Effector memory CD8-positive, alpha-beta T cell (primary cell): ENCODE data around the gene MTHFD1L.

Experiments
- ATAC-seq: fragments of 150-1000 bp; cut with Tn5 transposase; replicated peaks from 2 replicates; pipeline ENCODE4 v1.10.0; 2021; ENCODE audit warnings: mild to moderate bottlenecking, moderate library complexity
- DNase-seq, 3 experiments: peaks; one replicate each; pipeline ENCODE4 v3.0.0; 2021
- H3K27ac Mint-ChIP-seq, 2 donors: one replicate each; pipeline ENCODE4 v1.8.0; 2022; ENCODE audit warnings: mild to moderate bottlenecking in 2 of 2, mixed read lengths in 2 of 2, moderate library complexity in 2 of 2
- H3K27me3 Mint-ChIP-seq, 2 donors: one replicate each; pipeline ENCODE4 v1.8.0; 2022; ENCODE audit warnings: mixed read lengths in 2 of 2
- H3K36me3 Mint-ChIP-seq: one replicate; pipeline ENCODE4 v1.8.0; 2022; ENCODE audit warnings: mild to moderate bottlenecking, moderate library complexity, mixed read lengths; ENCODE audit not compliant: insufficient read depth
- H3K4me1 Mint-ChIP-seq, 2 donors: one replicate each; pipeline ENCODE4 v1.8.0; 2022; ENCODE audit warnings: low read depth in 2 of 2, mixed read lengths in 2 of 2
- H3K4me3 Mint-ChIP-seq, 2 donors: one replicate each; pipeline ENCODE4 v1.8.0; 2022; ENCODE audit warnings: mild to moderate bottlenecking in 2 of 2, mixed read lengths in 2 of 2, moderate library complexity in 2 of 2
- H3K9me3 Mint-ChIP-seq, 2 donors: one replicate each; pipeline ENCODE4 v1.8.0; 2022; ENCODE audit warnings: mixed read lengths in 2 of 2

MTHFD1L gene

GRCh38 chr6:150940941-150941340 lies 75.4 kb downstream of the MTHFD1L start:
- no peak overlapping the region for H3K4me3 Mint-ChIP-seq
- H3K9me3 Mint-ChIP-seq = no peaks in the 10 kb centered on the region
- ATAC-seq (no peak), DNase-seq (no peak)
- peaks cover 6% of the 10 kb centered on the region for H3K36me3 Mint-ChIP-seq
- H3K27me3 Mint-ChIP-seq = no peaks in the 10 kb centered on the region
- H3K4me1 Mint-ChIP-seq = no peaks in the 10 kb centered on the region
- no peak overlapping the region for H3K27ac Mint-ChIP-seq

GRCh38 chr6:150949526-150949925 lies 84.0 kb downstream of the MTHFD1L start:
- Mint-ChIP-seq H3K4me1 (no peaks in the 10 kb centered on the region), H3K27ac (no peak overlapping the region), H3K27me3 (no peaks in the 10 kb centered on the region), H3K9me3 (no peaks in the 10 kb centered on the region), H3K36me3 (peaks cover 7% of the 10 kb centered on the region), H3K4me3 (no peak overlapping the region)
- ATAC-seq (no peak), DNase-seq (no peak)

- Mint-ChIP-seq H3K27me3 (no peaks in the 10 kb centered on the region), H3K9me3 (no peaks in the 10 kb centered on the region), H3K27ac (no peak overlapping the region), H3K36me3 (peaks cover 7% of the 10 kb centered on the region), H3K4me3 (no peak overlapping the region), H3K4me1 (no peaks in the 10 kb centered on the region)
- ATAC-seq (no peak), DNase-seq (no peak)
Observed at GRCh38 chr6:150953851-150954250, 88.3 kb downstream of the MTHFD1L start.

- DNase-seq (no peak), ATAC-seq (no peak)
- no peak overlapping the region for H3K27ac Mint-ChIP-seq
- no peak overlapping the region for H3K4me3 Mint-ChIP-seq
- no peaks in the 10 kb centered on the region for H3K4me1 Mint-ChIP-seq
- H3K36me3 Mint-ChIP-seq = peaks cover 4% of the 10 kb centered on the region
- no peaks in the 10 kb centered on the region for H3K9me3 Mint-ChIP-seq
- no peaks in the 10 kb centered on the region for H3K27me3 Mint-ChIP-seq
Observed at GRCh38 chr6:150959166-150959565, 93.7 kb downstream of the MTHFD1L start.

- peaks cover 4% of the 10 kb centered on the region for H3K36me3 Mint-ChIP-seq
- no peaks in the 10 kb centered on the region for H3K9me3 Mint-ChIP-seq
- H3K27ac Mint-ChIP-seq = no peak overlapping the region
- H3K27me3 Mint-ChIP-seq = no peaks in the 10 kb centered on the region
- DNase-seq (no peak), ATAC-seq (no peak)
- H3K4me1 Mint-ChIP-seq = no peaks in the 10 kb centered on the region
- H3K4me3 Mint-ChIP-seq = no peak overlapping the region
Observed at GRCh38 chr6:150962436-150962835, 96.9 kb downstream of the MTHFD1L start.

GRCh38 chr6:150964765-150965164 lies 99.3 kb downstream of the MTHFD1L start:
- no peak overlapping the region for H3K4me3 Mint-ChIP-seq
- no peaks in the 10 kb centered on the region for H3K27me3 Mint-ChIP-seq
- ATAC-seq (no peak), DNase-seq (no peak)
- peaks cover 7% of the 10 kb centered on the region for H3K36me3 Mint-ChIP-seq
- H3K4me1 Mint-ChIP-seq = peaks cover 0 to 2% of the 10 kb centered on the region in 2 donors
- H3K27ac Mint-ChIP-seq = no peak overlapping the region
- H3K9me3 Mint-ChIP-seq = no peaks in the 10 kb centered on the region

- peaks cover 3% of the 10 kb centered on the region for H3K36me3 Mint-ChIP-seq
- no peaks in the 10 kb centered on the region for H3K9me3 Mint-ChIP-seq
Observed at GRCh38 chr6:150966786-150967185, 101.3 kb downstream of the MTHFD1L start.

GRCh38 chr6:150967381-150967780 lies 101.9 kb downstream of the MTHFD1L start:
- Mint-ChIP-seq H3K9me3 (no peaks in the 10 kb centered on the region), H3K4me3 (no peak overlapping the region), H3K36me3 (peaks cover 3% of the 10 kb centered on the region), H3K4me1 (peaks cover 0 to 2% of the 10 kb centered on the region in 2 donors), H3K27ac (no peak overlapping the region), H3K27me3 (no peaks in the 10 kb centered on the region)
- ATAC-seq (no peak), DNase-seq (no peak)

More at GRCh38 chr6:150966786-150967185, 101.3 kb downstream of the MTHFD1L start:
- ATAC-seq = no peak
- Mint-ChIP-seq H3K4me3 (no peak overlapping the region), H3K4me1 (peaks cover 0 to 2% of the 10 kb centered on the region in 2 donors), H3K27me3 (no peaks in the 10 kb centered on the region), H3K27ac (no peak overlapping the region)
- DNase-seq = no peak

GRCh38 chr6:150967910-150968309 lies 102.4 kb downstream of the MTHFD1L start:
- no peak overlapping the region for H3K27ac Mint-ChIP-seq
- H3K27me3 Mint-ChIP-seq = no peaks in the 10 kb centered on the region
- no peaks in the 10 kb centered on the region for H3K9me3 Mint-ChIP-seq
- peaks cover 3% of the 10 kb centered on the region for H3K36me3 Mint-ChIP-seq
- ATAC-seq = no peak
- H3K4me1 Mint-ChIP-seq = peaks cover 0 to 2% of the 10 kb centered on the region in 2 donors
- DNase-seq = no peak
- H3K4me3 Mint-ChIP-seq = no peak overlapping the region

GRCh38 chr6:150969901-150970300 lies 104.4 kb downstream of the MTHFD1L start:
- Mint-ChIP-seq H3K27me3 (no peaks in the 10 kb centered on the region), H3K27ac (no peak overlapping the region), H3K36me3 (peaks cover 7% of the 10 kb centered on the region)

GRCh38 chr6:150971219-150971618 lies 105.7 kb downstream of the MTHFD1L start:
- no peaks in the 10 kb centered on the region for H3K27me3 Mint-ChIP-seq
- ATAC-seq (no peak), DNase-seq (no peak)
- no peak overlapping the region for H3K27ac Mint-ChIP-seq
- H3K4me3 Mint-ChIP-seq = no peak overlapping the region
- H3K4me1 Mint-ChIP-seq = peaks cover 0 to 2% of the 10 kb centered on the region in 2 donors
- H3K9me3 Mint-ChIP-seq = no peaks in the 10 kb centered on the region
- peaks cover 7% of the 10 kb centered on the region for H3K36me3 Mint-ChIP-seq

More at GRCh38 chr6:150969901-150970300, 104.4 kb downstream of the MTHFD1L start:
- ATAC-seq = no peak
- Mint-ChIP-seq H3K4me3 (no peak overlapping the region), H3K9me3 (no peaks in the 10 kb centered on the region), H3K4me1 (peaks cover 0 to 2% of the 10 kb centered on the region in 2 donors)
- DNase-seq = no peak

GRCh38 chr6:150975136-150975535 lies 109.6 kb downstream of the MTHFD1L start:
- no peaks in the 10 kb centered on the region for H3K9me3 Mint-ChIP-seq

GRCh38 chr6:150977281-150977680 lies 111.8 kb downstream of the MTHFD1L start:
- Mint-ChIP-seq H3K27ac (no peak overlapping the region), H3K4me3 (no peak overlapping the region), H3K27me3 (no peaks in the 10 kb centered on the region), H3K9me3 (no peaks in the 10 kb centered on the region), H3K4me1 (no peaks in the 10 kb centered on the region), H3K36me3 (peaks cover 3% of the 10 kb centered on the region)
- ATAC-seq (no peak), DNase-seq (no peak)

More at GRCh38 chr6:150975136-150975535, 109.6 kb downstream of the MTHFD1L start:
- H3K4me3 Mint-ChIP-seq = no peak overlapping the region
- H3K4me1 Mint-ChIP-seq = no peaks in the 10 kb centered on the region
- DNase-seq = no peak
- no peak for ATAC-seq
- H3K36me3 Mint-ChIP-seq = peaks cover 3% of the 10 kb centered on the region
- H3K27ac Mint-ChIP-seq = no peak overlapping the region
- no peaks in the 10 kb centered on the region for H3K27me3 Mint-ChIP-seq

- DNase-seq = no peak
- Mint-ChIP-seq H3K4me3 (no peak overlapping the region), H3K4me1 (no peaks in the 10 kb centered on the region), H3K27me3 (no peaks in the 10 kb centered on the region), H3K36me3 (no peaks in the 10 kb centered on the region), H3K9me3 (no peaks in the 10 kb centered on the region), H3K27ac (no peak overlapping the region)
- no peak for ATAC-seq
Observed at GRCh38 chr6:150978624-150979023, 113.1 kb downstream of the MTHFD1L start.

- Mint-ChIP-seq H3K36me3 (no peaks in the 10 kb centered on the region), H3K27me3 (no peaks in the 10 kb centered on the region)
- ATAC-seq = no peak
Observed at GRCh38 chr6:150979826-150980350, 114.4 kb downstream of the MTHFD1L start.

More at GRCh38 chr6:150979826-150980350, 114.4 kb downstream of the MTHFD1L start:
- H3K9me3 Mint-ChIP-seq = no peaks in the 10 kb centered on the region
- H3K4me3 Mint-ChIP-seq = no peak overlapping the region
- no peak for DNase-seq
- H3K27ac Mint-ChIP-seq = no peak overlapping the region
- H3K4me1 Mint-ChIP-seq = no peaks in the 10 kb centered on the region
